ES-I3 (cell line): ENCODE results near the gene ANKRD63.

Experiments
- H3K36me3 ChIP-seq: 2 replicates; pipeline ENCODE4 v1.6.1; 2013; ENCODE audit warnings: mild to moderate bottlenecking, low read length, control low read depth, moderate library complexity; ENCODE audit not compliant: insufficient read depth
- H3K4me1 ChIP-seq: 2 replicates; pipeline ENCODE4 v1.6.1; 2013; ENCODE audit warnings: mild to moderate bottlenecking, control low read depth, low read length; ENCODE audit not compliant: insufficient read depth
- H3K9ac ChIP-seq: 2 replicates; pipeline ENCODE4 v1.6.1; 2013; ENCODE audit warnings: low read depth, mild to moderate bottlenecking, low read length, moderate library complexity
- H3K9me3 ChIP-seq: 2 replicates; pipeline ENCODE4 v1.6.1; 2013; ENCODE audit warnings: mild to moderate bottlenecking, low read length, moderate library complexity; ENCODE audit not compliant: control insufficient read depth, insufficient read depth

ANKRD63 gene, protein sequence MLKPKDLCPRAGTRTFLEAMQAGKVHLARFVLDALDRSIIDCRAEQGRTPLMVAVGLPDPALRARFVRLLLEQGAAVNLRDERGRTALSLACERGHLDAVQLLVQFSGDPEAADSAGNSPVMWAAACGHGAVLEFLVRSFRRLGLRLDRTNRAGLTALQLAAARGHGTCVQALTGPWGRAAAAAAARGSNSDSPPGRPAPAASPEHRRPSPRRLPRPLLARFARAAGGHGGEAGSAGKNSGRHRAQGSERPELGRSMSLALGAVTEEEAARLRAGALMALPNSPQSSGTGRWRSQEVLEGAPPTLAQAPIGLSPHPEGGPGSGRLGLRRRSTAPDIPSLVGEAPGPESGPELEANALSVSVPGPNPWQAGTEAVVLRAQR

DNA sequence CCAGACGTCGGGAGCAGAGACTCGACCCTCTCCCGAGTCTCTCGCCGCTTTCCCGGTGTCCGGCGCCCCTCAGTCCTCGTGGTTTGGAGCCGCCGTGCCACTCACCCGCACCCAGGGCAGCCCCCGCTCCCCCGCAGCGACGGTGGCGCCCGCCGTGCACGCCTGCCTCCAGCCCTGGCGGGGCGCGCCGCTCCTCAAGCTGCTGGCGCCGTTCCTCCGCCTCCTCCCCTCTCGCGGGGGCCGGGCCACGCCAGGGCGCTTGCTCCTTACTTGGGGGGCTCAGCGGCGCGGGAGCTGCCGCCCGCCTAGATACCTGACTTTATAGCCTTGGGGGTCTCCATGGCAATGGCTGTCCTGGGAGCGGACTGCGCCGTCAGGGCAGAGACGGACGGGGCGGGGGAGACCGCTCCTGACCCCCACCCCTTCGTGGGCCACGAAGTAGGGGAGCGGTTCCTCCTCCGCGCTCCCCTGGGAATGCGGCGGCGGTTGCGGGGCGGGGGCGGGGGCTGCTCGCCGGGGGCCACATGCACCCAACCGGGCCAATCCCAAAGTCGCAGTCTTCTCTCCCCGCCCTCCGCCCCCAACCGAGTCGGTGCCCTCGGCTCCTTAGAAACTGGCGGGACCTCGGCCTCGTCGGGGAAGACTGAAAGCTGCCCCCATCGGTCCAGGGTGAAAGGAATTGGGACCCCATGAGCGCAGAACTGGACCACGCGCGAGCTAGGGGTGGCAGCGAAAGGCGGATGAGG, at the start of gene ANKRD63:
Gene ANKRD63, minus strand, starts transcription at position 196 of the 746 bp plus-strand sequence. CDS start 478 bp downstream, outside the sequence.
- Histone ChIP-seq H3K9me3 (no peaks in the 10 kb centered on the region), H3K4me1 (peaks cover 33% of the 10 kb centered on the region), H3K9ac (peak within 1 kb of the TSS; percentile 57), H3K36me3 (no peaks in the 10 kb centered on the region)

DNA sequence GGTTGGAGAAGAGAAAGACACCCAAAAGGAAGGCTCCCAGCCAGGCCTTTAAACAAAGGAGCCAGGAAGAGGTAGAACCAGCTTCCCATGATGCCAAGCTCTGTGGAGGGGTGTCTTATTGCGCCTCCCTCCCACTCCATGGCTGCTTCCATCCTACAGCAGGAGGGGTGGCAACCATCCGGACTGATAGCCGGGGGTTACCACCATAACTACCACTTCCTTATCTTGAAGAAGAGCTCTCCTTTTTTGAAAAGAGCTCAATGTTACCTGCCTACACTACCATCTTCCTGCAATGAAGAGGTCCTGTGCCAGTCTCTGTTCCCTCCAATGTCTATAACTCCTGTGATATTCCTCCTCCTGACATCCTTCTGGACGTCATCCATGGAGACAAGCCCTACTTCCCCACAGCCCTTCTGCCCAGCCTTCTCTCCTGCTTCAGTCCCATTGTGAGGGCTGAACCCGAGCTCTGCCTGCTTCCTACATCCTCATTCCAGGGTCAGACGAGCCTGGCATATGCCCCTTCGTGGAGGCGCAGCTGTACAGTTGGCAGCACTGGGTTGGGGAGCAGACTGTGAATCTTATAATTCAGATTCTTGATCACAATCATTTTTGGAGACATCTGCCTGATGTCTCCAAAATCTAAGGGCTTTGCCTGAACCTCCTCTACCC, 49.4 kb upstream of the ANKRD63 start:
- Histone ChIP-seq H3K9ac (no peak overlapping the region), H3K36me3 (no peaks in the 10 kb centered on the region; the same call in 1 of the 2 replicates), H3K4me1 (peaks cover 17% of the 10 kb centered on the region), H3K9me3 (no peaks in the 10 kb centered on the region)

DNA sequence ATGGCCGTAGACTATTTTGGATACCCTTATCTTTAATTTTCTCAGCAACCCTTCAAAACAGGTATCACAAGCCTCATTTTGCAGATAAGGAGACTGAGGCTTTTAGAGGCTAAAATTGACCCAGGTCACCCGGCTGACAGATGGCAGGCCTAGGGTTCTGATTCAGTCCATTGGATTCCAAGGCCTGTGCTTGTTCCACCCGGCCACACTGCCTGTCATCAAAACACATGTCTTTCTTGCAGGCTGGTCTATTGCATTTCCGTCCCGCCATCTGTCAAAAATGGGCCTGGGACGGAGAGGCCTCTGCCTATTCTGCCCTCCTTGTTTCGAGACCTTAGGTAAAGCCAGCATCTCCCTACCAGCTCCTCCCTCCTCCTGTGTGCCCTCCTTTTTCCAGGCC, 48.8 kb upstream of the ANKRD63 start:
- Histone ChIP-seq H3K4me1 (peaks cover 23% of the 10 kb centered on the region), H3K9me3 (no peaks in the 10 kb centered on the region), H3K9ac (no peak overlapping the region), H3K36me3 (no peaks in the 10 kb centered on the region; the same call in 1 of the 2 replicates)

DNA sequence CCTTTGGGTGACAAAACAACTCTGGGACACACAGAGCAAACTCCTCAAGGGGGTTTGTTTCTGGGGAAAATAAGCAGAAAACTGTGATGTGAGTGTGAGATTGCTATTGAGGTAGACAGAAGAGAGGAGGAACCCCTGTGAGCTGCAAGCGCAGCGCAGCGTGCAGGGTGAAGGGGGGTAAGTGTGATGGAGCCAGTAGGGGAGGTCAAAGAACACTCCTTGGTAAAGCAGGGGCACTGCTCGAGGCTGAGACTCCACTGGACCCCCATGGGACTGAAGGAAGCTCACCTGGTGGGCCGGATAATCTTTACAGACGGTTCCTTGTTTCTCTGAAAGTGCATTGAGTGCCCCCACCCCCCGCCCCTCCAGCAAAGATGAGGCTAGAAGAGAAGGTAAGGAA, 48.2 kb upstream of the ANKRD63 start:
- peaks cover 27% of the 10 kb centered on the region for H3K4me1 ChIP-seq
- no peaks in the 10 kb centered on the region; the same call in 1 of the 2 replicates for H3K36me3 ChIP-seq
- H3K9ac ChIP-seq, result no peak overlapping the region

DNA sequence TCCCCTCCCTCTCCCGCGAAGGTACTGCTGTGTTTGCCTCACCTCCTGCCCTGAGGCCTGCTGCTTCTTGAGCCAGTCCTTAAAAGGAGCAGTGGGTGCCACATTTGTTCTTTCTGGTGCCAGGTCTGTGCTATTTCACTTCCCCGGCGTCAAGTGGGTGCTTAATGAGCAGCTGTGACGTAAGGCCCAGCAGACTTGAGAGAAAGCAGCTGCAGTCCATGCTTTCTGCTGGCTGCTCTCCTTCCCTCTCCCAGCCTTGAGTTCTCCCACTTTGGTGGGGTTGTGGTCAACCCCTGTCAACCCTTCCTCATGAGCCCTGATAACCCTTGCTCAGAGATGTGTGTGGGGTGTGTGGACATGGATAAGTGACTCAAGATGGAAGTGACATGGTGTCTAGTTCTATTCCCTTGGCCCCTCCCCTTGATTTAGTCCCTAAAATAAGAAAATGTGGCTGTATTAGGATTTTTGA, 47.5 kb upstream of the ANKRD63 start:
- H3K36me3 ChIP-seq, result no peaks in the 10 kb centered on the region; the same call in 1 of the 2 replicates
- peaks cover 29% of the 10 kb centered on the region for H3K4me1 ChIP-seq
- no peak overlapping the region for H3K9ac ChIP-seq

More for the DNA sequence above, 48.2 kb upstream of the ANKRD63 start:
- H3K9me3 ChIP-seq, result no peaks in the 10 kb centered on the region

DNA sequence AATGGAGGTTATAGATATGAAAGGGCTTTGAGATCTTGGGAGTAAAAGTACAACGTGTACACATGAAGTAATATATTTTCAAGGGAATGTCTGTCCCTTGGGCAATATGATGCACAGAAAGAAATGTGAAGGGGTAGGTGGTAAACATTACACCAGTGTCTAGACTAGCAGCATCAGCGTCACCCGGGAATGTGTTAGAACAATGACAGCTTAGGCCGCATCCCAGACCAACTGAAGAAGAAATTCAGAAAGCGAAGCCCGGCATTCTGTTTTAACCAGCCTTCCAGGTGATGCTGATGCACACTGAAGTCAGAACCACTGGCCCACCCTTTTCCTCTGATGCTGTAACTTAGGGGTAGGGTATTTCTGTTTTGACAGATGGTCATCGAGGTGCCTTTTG, 46.9 kb upstream of the ANKRD63 start:
- H3K9me3 ChIP-seq, result no peaks in the 10 kb centered on the region
- H3K4me1 ChIP-seq, result peaks cover 34% of the 10 kb centered on the region
- H3K9ac ChIP-seq, result no peak overlapping the region
- no peaks in the 10 kb centered on the region; the same call in 1 of the 2 replicates for H3K36me3 ChIP-seq

More for the DNA sequence above, 47.5 kb upstream of the ANKRD63 start:
- H3K9me3 ChIP-seq, result no peaks in the 10 kb centered on the region

DNA sequence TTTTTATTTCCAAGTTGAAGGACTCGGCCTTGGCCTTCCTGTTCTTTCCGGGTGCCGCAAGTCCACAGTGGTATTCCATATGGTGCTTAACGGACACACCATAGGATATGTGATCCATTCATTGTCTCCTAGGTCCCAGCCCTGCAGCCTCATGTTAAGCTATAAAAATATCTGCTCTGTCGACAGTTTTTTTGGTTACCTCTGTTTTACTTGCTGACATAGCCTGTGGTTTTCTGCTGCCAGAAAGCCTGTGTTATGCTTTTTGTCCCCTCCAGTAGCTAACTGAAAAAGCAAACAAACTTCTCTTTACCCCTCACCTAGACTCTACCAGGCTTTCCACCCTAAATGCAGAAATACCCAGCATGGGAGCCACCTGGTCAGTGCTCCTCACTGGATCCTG, 45.9 kb upstream of the ANKRD63 start:
- Histone ChIP-seq H3K36me3 (no peaks in the 10 kb centered on the region; the same call in 1 of the 2 replicates), H3K9ac (no peak overlapping the region), H3K9me3 (no peaks in the 10 kb centered on the region), H3K4me1 (peaks cover 34% of the 10 kb centered on the region)

DNA sequence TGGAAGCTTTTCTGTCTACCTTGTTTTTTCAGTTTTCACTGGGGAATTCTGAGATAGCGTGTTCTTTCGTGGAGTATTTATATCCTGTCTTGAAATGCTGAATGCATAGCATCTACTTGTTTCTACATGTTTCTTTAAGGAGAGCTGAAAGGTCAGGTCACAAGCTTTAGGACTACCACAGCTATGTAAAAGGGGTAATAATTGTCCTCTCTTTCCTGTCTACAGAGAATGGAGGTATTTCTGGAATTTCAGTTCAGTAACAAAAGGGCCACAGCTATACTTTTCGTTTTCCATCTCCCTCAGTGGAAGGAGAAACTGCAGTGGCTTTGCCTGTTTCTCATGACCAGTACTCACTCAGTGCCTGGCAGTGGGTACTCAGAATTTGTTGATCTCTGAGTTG, 45.3 kb upstream of the ANKRD63 start:
- H3K9me3 ChIP-seq, result no peaks in the 10 kb centered on the region
- H3K4me1 ChIP-seq, result peaks cover 34% of the 10 kb centered on the region
- no peak overlapping the region; the same call in 1 of the 2 replicates for H3K9ac ChIP-seq
- H3K36me3 ChIP-seq, result no peaks in the 10 kb centered on the region; the same call in 1 of the 2 replicates

DNA sequence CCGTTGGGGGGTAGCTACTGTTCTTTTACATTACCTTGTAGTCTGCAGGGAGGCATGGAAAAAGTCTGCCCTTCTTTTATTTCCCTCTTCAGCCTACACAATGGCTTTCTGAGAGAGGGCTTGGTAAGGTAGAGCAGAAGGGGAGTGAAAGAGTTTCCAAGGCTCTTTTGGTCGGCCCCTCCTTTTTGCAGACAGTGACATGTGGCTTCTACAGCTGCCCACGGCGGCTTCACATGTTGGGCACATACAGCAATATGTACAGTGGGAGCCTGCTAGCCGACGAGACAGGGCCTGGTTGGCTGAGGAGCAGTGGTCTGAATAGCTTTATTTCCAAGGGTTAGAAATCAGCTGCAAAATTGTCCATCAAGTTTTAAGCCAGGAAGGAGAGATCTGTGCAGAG, 44.6 kb upstream of the ANKRD63 start:
- Histone ChIP-seq H3K9ac (no peak overlapping the region), H3K9me3 (no peaks in the 10 kb centered on the region), H3K4me1 (peaks cover 35% of the 10 kb centered on the region), H3K36me3 (no peaks in the 10 kb centered on the region; the same call in 1 of the 2 replicates)

DNA sequence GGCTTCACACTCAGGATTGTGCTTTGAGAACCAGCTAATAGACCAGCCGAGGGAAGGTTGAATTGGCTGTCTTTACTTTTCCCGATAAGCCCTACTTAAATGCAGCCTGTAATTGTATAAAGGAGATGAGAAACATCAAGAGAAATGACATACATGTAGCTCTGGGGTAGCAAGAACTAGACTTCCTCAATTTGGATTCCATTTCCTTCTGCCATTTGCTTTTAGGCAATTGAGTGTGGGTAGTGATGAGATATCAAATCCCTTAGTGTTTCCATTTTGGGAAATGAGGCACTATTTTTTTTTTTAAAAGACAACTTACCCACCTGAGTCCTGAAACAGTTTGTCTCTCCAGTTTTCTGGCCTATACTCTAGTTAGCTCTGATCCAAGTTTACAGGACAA, 42.8 kb upstream of the ANKRD63 start:
- Histone ChIP-seq H3K9me3 (no peaks in the 10 kb centered on the region), H3K9ac (no peak overlapping the region), H3K4me1 (peaks cover 44% of the 10 kb centered on the region), H3K36me3 (no peaks in the 10 kb centered on the region)

DNA sequence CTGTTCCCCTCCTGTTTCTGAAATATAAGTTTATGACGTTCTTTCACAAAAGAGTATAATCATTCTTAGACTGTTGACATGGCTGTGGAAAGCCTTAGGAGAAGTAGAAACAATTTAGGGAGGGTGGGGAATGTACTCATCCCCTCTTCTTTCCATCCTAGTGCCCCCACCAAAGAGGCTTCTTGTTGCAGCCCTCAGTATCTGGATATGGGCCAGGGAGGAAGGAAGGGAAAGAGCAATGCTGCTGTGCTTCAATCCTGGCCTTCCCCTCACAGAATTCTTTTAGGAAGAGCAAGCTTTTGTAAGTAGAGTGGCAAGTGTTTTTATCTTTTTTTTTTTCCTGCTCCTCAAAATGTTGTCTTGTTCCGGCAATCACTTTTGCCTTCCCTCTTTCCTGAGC, 42.3 kb upstream of the ANKRD63 start:
- Histone ChIP-seq H3K4me1 (peaks cover 49% of the 10 kb centered on the region), H3K9me3 (no peaks in the 10 kb centered on the region), H3K9ac (no peak overlapping the region; the same call in 1 of the 2 replicates), H3K36me3 (no peaks in the 10 kb centered on the region)

DNA sequence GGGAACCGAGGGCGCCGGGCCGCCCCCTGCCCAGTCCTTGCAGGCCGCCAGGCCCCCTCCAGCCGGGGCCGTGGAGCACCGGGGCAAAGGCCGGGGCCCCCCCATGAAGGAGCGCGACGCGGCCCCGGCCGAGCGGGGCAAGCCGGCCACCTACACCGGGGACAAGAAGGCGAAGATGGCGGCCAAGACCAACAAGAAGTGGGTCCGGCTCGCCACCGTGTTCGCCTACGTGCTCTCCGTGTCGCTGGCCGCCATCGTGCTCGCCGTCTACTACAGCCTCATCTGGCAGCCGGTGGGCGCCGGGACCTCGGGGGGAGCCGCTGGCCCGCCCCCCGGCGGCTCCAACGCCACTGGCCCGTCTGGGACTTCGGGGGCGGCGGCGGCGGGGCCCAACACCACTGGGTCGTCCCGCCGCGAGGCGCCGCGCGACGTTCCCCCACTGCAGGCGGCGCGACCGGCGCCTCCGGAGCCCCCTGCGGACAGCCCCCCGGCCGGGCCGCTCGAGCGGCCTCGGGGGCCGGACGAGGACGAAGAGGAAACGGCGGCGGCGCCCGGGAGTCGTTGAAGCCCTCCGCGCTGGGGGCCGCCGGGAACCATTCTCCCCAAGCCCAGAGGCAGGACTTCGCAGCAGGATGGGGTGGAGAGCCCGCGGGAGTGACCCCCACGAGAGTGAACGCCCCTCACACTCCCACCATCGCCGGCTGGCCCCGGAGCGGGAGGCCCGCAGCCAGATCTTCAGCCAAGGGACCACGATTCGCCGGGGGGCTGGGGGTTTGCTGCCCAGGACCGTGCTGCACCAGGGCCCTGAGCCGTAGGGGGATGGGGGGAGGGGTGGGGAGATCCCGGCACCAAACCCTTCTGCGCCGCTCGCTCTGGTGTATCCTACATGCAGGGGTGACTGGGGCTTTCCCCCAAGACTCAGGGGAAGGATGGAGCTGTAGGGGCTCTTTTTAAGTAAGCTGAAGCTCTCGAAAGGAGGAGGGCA, 41.4 kb upstream of the ANKRD63 start:
- H3K36me3 ChIP-seq, result no peaks in the 10 kb centered on the region
- peak overlapping the region; percentile 68; the same call in 1 of the 2 replicates for H3K9ac ChIP-seq
- H3K4me1 ChIP-seq, result peaks cover 49% of the 10 kb centered on the region
- H3K9me3 ChIP-seq, result no peaks in the 10 kb centered on the region

DNA sequence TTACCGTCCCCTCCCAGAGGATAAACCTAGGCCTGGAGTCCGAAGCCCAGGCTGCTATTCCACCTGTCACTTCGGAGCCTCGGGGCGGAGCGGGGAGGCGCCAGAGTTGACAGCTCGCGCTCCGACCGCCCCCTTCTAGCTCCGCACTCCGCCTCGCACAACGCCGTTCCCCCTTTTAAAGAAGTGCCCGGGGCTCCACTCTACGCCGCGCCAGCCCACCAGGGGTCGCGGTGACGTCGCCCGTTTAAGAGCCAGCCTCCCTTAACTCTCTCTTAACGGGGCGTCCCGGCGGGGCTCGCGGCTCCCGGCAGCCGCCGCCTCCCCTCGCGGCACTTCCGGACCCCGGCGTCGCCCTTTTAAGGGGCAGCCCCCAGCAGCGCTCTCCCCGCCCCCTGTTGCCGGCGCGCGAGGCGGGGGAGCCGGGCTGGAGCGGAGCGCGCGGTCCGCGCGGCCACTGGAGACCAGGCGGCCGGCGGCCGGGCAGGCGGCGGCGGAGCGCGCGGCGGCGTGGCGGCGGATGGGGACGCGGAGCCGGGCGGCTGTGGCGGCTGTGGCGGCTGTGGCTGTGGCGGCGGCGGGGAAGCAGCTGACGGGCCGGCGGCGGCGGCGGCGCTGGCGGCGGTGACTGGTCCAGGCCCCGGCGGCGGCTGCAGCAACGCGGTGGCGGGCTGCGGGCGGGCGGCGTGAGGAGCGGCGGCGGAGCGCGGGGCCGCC, 40.5 kb upstream of the ANKRD63 start, which contains the start of gene INAFM2:
Gene INAFM2, plus strand, starts transcription at position 454 of the 714 bp plus-strand sequence. CDS start 364 bp downstream, outside the sequence.
- peaks cover 44% of the 10 kb centered on the region for H3K4me1 ChIP-seq
- H3K36me3 ChIP-seq, result no peaks in the 10 kb centered on the region
- no peaks in the 10 kb centered on the region for H3K9me3 ChIP-seq
- H3K9ac ChIP-seq, result peak within 1 kb of the TSS; percentile 68; the same call in 1 of the 2 replicates
